Measurements from ENCODE around the gene SOHLH2.
A peak's percentile ranks its signal among the peaks of the same experiment; 100 is the strongest.

The SOHLH2 gene

DNA sequence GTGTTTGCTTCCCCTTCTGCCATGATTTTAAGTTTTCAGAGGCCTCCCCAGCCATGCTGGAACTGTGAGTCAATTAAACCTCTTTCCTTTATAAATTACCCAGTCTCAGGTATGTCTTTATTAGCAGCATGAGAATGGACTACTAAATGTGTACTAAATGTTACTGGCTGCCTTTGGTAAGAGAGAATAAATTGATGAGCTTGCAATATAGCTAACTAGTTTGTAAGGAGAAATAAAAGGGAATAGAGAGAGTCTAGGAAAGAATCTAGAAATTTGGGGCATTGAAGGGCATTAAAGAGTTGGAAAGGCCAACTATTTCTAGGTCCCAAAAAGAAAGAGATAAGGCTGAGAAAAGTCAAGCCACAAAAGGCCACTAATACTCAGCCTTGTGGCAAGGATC lies 5.5 kb upstream of the SOHLH2 start:
- no peak overlapping the region for H3K4me3 ChIP-seq (replicated peaks in 1 of 2; ENCODE audit: low read depth in 2 of 2, low read length in 2 of 2)
- no peak for TF ChIP-seq CTCF (IDR thresholded peaks at IDR 0.05; ENCODE audit: low read depth, low read length)
- no peak for DNase-seq (ENCODE audit: low read depth in 2 of 2)

GRCh38 chr13:36217456-36217855 lies 3.1 kb upstream of the SOHLH2 start:
- no peak for DNase-seq (ENCODE audit: low read depth in 2 of 2)
- no peak overlapping the region for H3K4me3 ChIP-seq (replicated peaks in 1 of 2; ENCODE audit: low read depth in 2 of 2, low read length in 2 of 2)
- TF ChIP-seq CTCF (IDR thresholded peaks at IDR 0.05; ENCODE audit: low read depth, low read length) = no peak

DNA sequence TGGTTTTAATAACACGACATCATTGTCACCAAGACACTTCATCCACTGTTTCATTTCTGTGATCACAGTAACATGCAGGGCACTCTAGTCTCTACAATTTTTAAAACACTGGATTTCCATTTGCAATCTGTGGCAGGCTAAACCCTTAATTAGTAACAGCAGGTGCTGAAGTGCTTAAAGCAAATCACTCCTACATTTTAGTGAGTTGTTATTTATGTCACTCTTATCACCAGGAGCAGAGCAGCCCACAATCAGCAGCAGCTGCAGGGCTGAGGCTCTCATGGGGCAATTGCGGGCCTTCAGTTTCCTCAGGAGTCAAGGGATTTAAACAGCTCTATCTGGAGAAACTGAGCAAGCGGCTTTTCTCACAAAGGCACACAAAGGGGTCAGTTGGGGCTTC lies 1.6 kb downstream of the SOHLH2 start:
- DNase-seq (ENCODE audit: low read depth in 2 of 2) = no peak
- TF ChIP-seq CTCF (IDR thresholded peaks at IDR 0.05; ENCODE audit: low read depth, low read length) = no peak
- H3K4me3 ChIP-seq (replicated peaks in 1 of 2; ENCODE audit: low read depth in 2 of 2, low read length in 2 of 2) = no peak overlapping the region

DNA sequence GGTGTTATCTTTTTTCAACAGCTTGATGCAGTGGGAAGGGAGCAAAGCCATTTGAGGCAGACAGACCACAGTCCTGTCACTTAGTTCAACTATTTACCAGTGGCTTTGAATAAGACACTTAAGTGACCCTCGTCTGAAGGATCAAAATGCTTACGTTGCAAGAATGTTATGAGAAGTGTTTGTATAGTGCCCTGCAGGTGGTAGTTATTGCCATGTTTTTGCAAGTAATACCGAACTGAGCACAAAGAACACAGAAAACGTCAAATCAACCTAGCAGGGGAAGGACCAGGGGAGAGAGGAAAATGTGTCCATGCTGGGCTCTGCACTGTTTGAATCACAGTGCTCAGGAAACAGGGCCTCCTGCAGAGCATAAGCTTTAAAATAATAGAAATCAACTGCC lies 2.8 kb downstream of the SOHLH2 start:
- H3K4me3 ChIP-seq (replicated peaks in 1 of 2; ENCODE audit: low read depth in 2 of 2, low read length in 2 of 2) = no peak overlapping the region
- TF ChIP-seq CTCF (IDR thresholded peaks at IDR 0.05; ENCODE audit: low read depth, low read length) = no peak
- DNase-seq (ENCODE audit: low read depth in 2 of 2) = no peak

- TF ChIP-seq CTCF (IDR thresholded peaks at IDR 0.05; ENCODE audit: low read depth, low read length) = no peak
- H3K4me3 ChIP-seq (replicated peaks in 1 of 2; ENCODE audit: low read depth in 2 of 2, low read length in 2 of 2) = no peak overlapping the region
- DNase-seq (ENCODE audit: low read depth in 2 of 2) = no peak
Observed at GRCh38 chr13:36210738-36211137, 3.6 kb downstream of the SOHLH2 start.

- no peak for TF ChIP-seq CTCF (IDR thresholded peaks at IDR 0.05; ENCODE audit: low read depth, low read length)
- H3K4me3 ChIP-seq (replicated peaks in 1 of 2; ENCODE audit: low read depth in 2 of 2, low read length in 2 of 2) = no peak overlapping the region
- peak in 1 of 2 donors; percentile 17 for DNase-seq (ENCODE audit: low read depth in 2 of 2)
Observed at GRCh38 chr13:36207672-36208071, 6.7 kb downstream of the SOHLH2 start.

GRCh38 chr13:36193151-36193855 lies 21.1 kb downstream of the SOHLH2 start:
- no peak overlapping the region for H3K4me3 ChIP-seq (replicated peaks in 1 of 2; ENCODE audit: low read depth in 2 of 2, low read length in 2 of 2)
- DNase-seq (ENCODE audit: low read depth in 2 of 2) = peak; percentile 39 to 70
- TF ChIP-seq CTCF (IDR thresholded peaks at IDR 0.05; ENCODE audit: low read depth, low read length) = no peak

Measured in cardiac fibroblast (primary cell).